Left kidney (tissue), 2 donors: ENCODE measurements around the gene DCDC2C. TPM values are rescaled to one million over a fixed set of nuclear protein-coding genes. Genes with fewer than 3 reads are reported as not detected.

ENCODE experiments used
- DNase-seq: peaks from one replicate; pipeline ENCODE4 v3.0.0-alpha.2; 2013
- polyA plus RNA-seq: library from polyadenylated mRNA; unstranded; fragments of 120-200 nt; gene quantifications from one replicate; pipeline ENCODE4 v1.2.1, GENCODE V29; 2013; ENCODE audit not compliant: insufficient read length

The DCDC2C gene
- polyA plus RNA-seq, 1 donor: 0.65 TPM

- DNase-seq: no peak
Measured at GRCh38 chr2:3709225-3709624, 5.8 kb downstream of the DCDC2C start.

DNA sequence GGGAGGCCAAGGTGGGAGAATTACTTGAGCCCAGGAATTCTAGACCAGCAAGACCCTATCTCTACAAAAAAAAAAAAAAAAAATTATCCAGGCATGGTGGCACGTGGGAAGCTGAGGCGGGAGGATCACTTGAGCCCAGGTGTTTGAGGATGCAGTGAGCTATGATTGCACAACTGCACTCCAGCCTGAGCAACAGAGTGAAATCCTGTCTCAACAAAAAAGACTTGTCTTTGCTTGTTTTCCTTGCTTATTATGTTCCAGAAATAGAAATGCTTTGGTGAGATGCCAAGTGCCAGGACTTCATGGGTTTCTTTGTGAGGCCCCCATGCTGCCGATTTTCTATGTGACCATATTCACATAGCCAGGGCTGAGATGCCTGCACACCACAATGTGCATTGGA, 9.0 kb downstream of the DCDC2C start:
- DNase-seq: no peak

DNA sequence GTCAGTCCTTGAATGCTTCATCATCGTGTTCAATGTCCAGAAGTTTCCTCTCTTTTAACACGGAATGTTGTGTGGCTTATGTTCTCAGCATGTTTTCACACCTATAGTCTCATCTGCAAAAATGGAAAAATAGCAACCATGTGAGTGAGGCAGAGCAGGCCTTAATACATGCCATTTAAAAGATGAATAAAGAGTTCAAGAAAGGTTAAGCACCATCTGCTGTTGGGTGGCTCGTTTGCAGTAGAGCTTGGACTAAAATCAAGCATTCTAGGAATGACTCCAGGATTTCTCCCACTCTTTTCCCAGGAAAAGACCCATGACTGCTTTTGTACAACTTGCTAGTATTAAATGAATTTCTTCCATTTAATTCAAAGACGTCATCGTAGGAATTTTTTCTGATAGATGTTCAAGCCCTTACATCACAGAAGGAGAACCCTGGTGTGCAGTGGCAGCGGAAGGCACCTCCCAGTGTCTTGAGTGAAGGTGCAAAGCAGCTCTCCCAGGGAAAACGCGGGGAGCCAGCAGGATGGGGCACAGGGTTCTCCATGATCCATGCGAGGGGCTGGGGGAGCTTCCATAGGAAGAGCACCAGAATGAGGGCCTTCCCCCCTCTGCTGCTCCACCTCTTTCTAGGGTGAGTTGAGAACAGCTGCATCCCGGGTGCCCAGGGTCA, 9.6 kb downstream of the DCDC2C start:
- no peak for DNase-seq

- no peak for DNase-seq
Measured at GRCh38 chr2:3718679-3719078, 15.3 kb downstream of the DCDC2C start.

GRCh38 chr2:3725002-3725401, 21.6 kb downstream of the DCDC2C start:
- no peak for DNase-seq

DNA sequence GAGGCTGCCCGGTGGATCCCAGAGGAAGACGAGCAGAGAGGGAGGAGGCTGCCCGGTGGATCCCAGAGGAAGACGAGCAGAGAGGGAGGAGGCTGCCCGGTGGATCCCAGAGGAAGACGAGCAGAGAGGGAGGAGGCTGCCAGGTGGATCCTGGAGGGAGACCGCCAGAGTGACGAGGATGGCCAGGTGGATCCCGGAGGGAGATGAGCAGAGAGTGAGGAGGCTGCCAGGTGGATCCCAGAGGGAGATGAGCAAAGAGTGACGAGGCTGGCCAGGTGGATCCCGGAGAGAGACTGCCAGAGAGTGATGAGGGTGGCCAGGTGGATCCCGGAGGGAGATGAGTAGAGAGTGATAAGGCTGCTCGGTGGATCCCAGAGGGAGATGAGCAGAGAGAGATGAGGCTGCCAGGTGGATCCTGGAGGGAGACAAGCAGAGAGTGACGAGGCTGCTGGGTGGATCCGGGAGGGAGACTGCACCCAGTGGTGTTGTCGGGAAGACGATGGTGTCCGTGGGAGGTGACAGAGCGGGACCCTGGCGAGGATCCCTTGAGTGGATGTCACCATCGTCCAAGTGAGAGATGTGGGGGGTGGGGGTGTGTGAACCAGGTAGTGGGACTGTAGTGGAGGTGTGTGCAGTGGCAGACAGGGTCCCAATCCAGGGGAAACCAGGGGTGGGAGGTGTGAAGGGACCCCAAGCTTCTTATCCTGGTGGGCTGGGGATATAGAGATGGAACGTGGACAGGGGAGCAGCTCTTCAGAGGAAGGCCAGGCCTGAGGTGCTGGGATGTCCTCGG, 22.3 kb downstream of the DCDC2C start:
- no peak for DNase-seq

GRCh38 chr2:3726511-3726910, 23.1 kb downstream of the DCDC2C start:
- DNase-seq: no peak

GRCh38 chr2:3727397-3728045, 24.1 kb downstream of the DCDC2C start:
- DNase-seq: no peak

- DNase-seq: peak; percentile 76
Measured at GRCh38 chr2:3728104-3729054, 25.0 kb downstream of the DCDC2C start.

DNA sequence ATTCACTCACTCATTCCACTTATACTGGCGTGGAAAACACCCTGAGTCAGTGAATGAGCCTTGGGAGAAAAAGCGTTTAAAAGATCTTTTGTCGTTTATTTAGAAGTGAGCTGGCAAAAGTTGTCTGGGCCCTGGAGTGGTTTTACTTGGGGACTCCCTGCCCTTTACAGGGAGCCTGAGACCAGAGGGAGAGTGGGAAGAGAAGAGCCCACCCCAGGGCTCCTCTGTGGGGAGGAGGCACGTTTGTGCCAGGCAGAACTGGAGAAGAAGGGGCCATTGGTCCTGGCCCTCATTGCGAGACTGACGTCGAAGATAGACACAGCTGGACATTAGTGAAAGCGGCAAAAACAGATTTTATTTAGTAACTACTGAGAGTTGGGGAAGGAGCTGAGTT, 25.7 kb downstream of the DCDC2C start:
- no peak for DNase-seq

- no peak for DNase-seq
Measured at GRCh38 chr2:3729786-3730185, 26.4 kb downstream of the DCDC2C start.

DNA sequence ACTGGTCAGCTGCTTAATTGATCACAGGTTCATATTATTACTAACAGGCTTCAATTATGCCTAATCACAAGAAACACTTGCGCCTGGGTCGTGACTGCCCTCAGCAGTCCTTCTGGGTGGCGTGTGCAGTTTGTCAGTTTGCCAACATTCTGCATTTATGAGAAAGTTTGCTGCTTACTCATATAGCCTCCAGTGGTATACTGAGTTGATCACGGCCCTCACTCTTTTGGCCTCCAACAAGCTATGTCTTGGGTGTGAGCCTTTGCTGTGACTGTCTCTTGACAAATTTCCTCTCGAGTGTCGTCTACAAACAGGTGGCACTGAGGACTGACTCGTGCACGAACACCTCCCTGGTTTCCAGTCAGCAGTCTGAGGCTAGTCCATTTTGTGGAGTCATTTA, 27.3 kb downstream of the DCDC2C start:
- DNase-seq: no peak

DNA sequence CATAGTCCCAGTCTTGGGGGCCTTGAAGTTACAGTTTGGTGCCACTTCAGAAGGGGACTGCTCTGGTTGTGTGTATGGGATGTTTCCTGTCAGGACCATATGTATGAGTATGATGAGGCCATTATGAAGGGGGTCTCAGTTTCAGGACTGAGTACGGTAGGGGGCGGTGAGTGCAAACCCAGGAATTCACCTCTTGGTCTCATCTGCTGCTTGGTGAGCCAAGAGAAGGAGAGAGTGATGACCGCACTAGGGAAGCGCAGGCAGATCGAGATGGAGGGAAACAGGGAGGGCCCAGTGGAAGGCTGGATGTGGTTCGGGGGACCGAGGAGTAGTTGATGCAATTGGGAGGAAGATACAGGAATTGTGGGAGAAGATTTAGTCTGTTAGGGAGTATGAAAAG, 28.5 kb downstream of the DCDC2C start:
- DNase-seq: no peak

GRCh38 chr2:3736112-3736511, 32.7 kb downstream of the DCDC2C start:
- DNase-seq: no peak

GRCh38 chr2:3737128-3737527, 33.8 kb downstream of the DCDC2C start:
- no peak for DNase-seq

DNA sequence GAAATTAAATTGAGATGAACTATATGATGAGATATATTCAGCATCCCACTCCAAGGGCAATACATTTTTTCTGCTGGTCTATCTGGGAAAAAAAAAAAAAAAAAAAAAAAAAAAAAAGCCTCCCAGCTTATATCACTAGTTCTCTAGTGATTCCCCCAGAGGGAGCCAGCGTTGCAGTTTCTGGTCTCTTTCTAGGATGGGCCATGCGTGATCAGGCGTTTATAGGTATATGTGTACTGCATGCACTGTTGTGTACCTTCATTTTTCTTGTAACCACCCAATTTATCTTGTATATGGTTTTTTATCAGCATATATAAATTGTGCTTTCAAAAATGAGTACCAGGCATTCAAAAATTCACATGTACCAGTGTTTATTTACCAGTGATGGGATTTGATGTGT, 35.1 kb downstream of the DCDC2C start:
- no peak for DNase-seq

DNA sequence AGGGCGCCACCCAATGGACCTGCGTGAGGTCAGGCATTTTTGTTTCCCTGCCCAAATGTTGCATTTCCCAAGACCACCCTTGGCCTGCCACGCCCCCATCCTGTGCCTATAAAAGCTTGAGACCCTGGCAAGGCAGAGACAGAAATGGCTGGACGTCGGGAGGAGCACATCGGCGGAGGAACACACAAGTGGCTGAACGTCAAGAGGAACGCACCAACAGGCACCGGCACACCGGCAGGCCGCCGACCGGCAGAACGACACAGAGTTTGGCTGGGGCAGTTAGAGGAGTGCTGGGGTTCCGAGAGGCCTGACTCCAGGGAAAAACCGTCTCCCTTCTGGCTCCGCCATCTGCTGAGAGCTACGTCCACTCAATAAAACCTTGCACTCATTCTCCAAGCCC, 35.9 kb downstream of the DCDC2C start:
- no peak for DNase-seq

- no peak for DNase-seq
Measured at GRCh38 chr2:3741396-3741795, 38.0 kb downstream of the DCDC2C start.

DNA sequence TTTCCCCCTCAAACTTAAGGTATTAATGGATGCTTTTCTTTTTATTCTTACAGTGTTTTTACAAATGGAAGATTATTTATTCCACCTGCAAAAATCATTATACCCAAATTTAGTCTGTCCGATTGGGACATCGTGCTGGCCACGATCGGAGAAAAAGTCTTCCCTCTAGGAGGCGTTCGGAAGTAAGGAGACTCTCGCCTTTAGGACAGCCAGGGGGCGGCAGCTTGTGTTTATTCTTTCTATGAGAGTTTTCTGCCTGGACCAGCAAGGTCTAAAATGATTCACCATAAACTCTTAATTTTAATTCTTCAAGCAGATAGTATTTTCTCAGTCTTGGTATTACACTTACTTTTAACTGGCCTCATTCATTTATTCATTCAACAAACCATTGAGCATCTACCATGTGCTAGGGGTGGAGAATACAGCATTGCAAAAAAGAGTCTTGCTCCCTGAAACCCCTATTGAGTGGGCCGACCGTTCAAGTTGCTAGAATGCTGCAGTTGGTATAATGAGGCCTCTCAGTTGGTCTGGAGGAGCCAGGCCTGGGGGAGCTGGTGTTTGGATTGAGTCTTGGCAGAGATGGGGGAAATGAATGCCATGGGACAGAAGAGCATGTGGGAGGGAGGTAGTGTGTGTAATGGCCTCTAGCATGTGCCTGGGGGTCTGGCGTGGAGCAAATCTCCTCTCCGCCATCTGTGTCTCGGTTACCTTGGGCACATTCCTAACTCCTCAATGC, 38.7 kb downstream of the DCDC2C start:
- no peak for DNase-seq

- DNase-seq: no peak
Measured at GRCh38 chr2:3742743-3743508, 39.6 kb downstream of the DCDC2C start.
